PC-3 (cell line): Measurements from ENCODE around the gene FAM163A.

Source experiments
- CTCF ChIP-seq: fragments of 300-600 bp; sonication (generic); conservative IDR thresholded peaks from 2 replicates; pipeline ENCODE4 v1.5.1; 2017; ENCODE audit warnings: antibody characterized with exemption, low read depth, mild to moderate bottlenecking, low read length
- EZH2 ChIP-seq: fragments of 300-600 bp; sonication (generic); IDR thresholded peaks from one replicate; pipeline ENCODE4 v1.6.1; 2017; ENCODE audit warnings: antibody characterized with exemption, mild to moderate bottlenecking, low read length; ENCODE audit not compliant: unreplicated experiment
- EZH2phosphoT487 ChIP-seq: fragments of 300-600 bp; sonication (generic); IDR thresholded peaks from 2 replicates; pipeline ENCODE4 v1.6.1; 2018; ENCODE audit warnings: mild to moderate bottlenecking, antibody characterized with exemption, low read length, borderline replicate concordance

- TF ChIP-seq CTCF (no peak), EZH2 (no peak), EZH2phosphoT487 (no peak)
Measured at GRCh38 chr1:179840107-179840506, 97.0 kb downstream of the FAM163A start.
